Stimulated activated CD8-positive, alpha-beta memory T cell treated with anti-CD3 and anti-CD28 coated beads, Interleukin-12 subunit alpha, Interleukin-12 subunit beta, amount 100 ng/mL, for 24 hours (primary cell): ENCODE data around the gene ADAM12.

Experiments used
- DNase-seq: peaks from one replicate; pipeline ENCODE4 v3.0.0-alpha.2; 2020; ENCODE audit errors: extremely low read depth

The ADAM12 gene

DNA sequence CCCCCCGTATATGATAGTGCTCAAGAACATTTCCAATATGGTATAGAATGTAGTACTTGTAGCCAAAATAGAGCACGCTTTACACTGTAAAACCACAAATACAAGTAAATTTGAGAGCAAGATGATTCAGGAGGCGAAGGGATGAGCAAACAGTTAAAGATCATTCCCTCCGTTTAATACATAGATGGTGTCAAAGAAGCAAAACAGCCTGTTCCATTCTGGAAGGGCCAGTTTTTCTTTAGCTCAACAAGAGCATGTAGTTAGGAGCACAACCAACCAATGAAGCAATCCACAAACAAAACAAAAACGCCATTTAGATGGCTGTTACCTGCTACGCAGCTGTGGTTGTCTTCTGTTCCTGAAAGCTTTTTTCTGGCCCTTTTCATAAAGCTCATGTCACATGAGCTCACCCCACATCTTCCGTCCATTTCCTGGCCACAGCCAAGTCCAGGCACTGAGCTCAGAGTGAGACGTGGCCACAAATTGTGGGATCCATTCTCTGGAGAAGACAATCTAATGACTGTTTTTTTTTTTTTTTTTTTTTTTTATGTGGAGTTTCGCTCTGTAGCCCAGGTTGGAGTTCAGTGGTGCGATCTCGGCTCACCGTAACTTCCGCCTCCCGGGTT lies 306.3 kb downstream of the ADAM12 start:
- DNase-seq: no peak

DNA sequence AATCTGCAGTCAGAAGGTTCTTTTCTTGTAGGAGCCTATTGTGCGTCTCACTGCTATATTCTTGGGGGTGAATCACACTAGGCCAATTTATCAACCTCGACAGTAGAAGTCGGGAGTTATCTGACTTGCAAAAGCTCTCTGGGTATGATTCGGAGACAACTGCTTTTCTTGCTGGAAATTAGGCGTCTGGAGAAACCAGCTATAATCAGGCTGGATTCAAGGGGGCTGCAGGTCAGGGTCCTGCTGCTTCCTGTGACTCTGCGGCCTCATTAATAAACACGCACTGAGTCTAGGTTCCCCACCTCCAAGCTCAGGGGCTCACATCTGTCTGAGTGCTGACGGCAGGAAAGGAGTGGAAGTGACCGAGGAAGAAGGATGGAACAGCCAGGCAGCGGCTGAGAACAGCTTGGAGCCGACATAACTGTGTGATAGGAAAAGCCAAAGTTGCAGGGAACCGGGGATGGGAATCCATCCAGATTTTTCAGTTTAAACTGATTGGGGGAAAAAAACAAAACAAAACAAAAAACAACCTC lies 307.3 kb downstream of the ADAM12 start:
- DNase-seq: no peak

DNA sequence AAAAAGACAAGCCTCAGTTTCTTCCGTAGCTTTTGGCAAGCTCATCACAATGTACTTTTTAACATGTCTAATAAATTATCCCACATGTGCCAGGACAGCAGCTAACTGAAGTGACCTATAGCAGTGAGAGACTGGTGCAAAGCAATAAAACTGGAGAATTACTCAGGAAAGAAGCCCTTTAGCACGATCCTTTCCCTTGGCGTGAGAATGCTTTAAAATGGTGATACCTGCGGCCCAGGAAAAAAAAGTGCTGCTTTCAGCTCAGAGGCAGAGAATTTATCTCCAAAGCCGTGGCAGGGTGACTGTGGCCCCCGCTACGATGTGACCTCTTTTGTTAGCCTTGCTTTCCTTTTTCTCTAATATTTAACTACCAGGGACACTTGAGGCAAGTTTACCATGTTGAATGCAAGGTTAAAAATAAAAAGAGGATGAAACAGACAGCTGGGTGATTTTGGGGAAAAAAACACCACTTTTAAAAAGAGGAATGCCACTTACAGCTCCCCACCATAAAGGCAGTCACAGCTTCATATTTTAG lies 307.9 kb downstream of the ADAM12 start:
- DNase-seq: no peak

DNA sequence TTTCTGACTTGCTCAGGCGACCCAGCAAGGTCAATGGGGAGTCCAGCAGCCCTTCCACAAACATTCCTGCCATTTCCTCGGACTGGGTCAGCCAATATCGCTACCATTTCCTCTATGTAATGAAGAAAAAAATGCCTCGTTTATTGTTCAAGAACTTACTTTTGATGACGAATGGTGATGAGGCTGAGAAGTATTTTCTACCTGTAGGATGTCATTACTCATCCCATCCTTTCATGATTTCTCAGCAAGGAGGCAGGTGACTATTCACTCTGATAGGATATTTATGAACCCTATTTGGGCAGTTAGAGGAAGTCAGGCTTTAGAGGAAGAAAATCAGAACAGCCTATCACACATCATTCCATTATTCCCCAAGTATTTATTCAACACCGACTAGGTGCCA lies 313.3 kb downstream of the ADAM12 start:
- no peak for DNase-seq

DNA sequence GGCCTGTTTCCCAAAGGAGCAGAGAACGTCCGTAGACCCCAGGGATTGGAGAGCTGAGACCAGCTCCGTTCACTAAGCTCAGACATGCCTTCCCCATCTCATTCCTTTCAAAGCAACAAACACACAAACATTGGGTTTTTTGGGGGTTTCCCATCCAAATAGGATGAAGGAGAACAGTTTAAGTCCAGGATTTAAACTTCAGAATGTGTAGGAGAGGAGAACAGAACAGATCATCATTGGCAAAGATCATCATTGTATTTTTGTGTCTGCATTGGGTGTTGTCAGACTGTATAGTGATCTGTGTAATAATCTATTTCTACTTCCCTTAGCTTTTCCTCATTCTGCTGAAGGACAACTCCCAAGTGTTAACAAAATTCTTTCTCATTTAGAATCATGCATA lies 314.0 kb downstream of the ADAM12 start:
- no peak for DNase-seq

DNA sequence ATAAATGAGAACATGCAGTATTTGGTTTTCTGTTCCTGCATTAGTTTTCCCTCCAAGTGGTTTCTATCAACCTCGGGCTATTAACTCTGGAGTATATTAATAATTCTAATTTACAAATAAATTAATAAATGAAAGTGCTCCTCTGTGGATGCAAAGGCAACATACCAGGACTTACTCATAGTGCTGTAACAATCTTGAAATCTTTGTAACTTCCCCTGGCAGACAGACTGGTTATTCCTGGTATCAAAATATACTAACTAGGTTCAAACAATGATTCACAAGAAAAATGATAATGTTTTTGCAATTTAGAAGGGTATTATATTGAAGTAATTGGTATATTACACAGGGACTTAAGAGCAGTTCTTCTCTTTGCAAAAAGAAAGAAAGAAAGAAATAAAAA lies 314.7 kb downstream of the ADAM12 start:
- no peak for DNase-seq

DNA sequence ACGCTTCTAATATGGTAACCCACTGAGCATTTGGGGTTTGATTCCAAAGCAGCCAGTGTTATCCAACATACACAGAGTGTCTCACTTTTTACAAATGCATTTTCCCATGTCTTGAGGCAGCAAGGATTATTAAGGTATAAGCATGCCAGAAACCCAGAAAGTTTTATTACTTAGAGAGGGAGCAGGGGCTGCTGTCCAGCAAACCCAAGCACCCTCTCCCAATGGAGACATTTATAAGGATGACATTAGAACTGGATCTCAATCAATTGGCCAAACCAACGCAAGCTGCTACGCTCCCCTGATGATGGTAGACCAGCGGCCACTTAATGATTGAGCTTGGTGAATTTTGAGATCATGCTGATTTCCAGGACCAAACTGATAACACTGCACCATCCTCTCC lies 315.7 kb downstream of the ADAM12 start:
- no peak for DNase-seq

DNA sequence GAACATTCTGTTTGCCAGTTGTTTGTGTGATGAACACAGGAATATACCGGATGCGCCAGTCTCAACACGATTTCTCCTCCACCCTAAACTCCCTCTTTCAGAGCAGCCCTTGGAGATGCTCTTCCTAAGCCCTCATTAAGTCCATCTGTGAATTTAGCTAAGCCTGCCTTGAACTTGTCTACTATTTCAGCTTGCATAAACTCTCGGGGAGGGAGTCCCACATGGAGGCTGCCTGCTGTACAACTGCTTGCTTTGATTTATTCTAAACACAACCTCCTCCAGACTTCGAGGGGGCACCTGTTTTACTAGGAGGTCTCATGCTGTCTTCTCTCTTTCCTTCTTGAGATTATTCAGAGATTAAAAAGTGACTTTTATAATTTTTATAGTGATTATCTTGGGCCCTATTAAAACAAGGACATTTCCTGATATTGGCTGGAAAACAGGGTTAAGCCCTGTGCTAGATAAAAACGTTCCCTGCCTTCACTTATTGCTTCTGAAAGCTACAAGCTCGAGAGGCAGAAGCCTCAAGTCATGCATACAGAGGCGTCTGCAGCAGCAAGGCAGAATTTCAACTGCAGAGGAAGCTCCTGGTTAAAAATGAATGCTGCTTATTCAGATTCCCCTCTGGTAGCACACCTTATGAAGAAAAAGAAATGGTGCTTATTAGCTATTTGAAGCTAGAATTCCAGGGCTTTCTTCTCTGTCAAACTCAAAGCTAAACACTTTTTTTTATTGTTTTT lies 317.6 kb downstream of the ADAM12 start:
- DNase-seq: no peak

DNA sequence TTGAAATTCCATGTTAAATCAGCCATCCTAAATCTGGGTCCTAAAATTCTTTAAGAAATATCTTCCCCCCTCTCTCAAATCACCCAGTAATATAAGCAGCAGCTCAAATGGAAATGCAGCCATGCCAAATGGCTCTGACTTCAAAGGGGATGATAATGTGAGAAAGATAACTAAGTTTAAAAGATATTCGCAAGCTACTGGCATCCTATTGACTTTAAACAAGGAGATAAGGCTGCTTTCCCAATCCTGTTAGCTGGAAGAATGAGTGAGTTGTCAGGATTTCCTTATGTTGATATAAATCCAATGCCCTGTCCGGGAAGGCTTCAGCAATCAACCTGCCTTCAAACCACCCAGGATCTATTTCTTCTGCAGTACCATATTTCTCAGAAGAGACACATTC lies 320.0 kb downstream of the ADAM12 start:
- DNase-seq: no peak

DNA sequence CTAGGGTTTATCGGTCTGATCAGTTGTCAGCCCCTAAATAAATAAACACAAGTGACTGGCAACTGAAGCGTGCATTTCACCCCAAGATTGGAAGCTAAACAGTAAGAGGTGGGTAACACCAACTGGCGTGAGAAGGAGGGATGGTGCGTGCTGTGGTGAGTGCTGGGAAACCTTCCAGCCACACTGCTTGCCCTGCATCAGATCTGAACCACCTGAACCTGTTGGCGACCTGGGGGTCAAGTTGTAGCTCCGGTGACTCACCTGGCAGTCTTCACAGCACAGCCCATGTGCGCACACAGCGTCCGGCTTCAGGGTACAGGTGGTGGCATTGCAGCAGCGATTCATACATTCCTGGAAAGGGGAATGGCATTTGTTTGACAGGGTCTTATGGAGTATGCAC lies 321.8 kb downstream of the ADAM12 start:
- no peak for DNase-seq

DNA sequence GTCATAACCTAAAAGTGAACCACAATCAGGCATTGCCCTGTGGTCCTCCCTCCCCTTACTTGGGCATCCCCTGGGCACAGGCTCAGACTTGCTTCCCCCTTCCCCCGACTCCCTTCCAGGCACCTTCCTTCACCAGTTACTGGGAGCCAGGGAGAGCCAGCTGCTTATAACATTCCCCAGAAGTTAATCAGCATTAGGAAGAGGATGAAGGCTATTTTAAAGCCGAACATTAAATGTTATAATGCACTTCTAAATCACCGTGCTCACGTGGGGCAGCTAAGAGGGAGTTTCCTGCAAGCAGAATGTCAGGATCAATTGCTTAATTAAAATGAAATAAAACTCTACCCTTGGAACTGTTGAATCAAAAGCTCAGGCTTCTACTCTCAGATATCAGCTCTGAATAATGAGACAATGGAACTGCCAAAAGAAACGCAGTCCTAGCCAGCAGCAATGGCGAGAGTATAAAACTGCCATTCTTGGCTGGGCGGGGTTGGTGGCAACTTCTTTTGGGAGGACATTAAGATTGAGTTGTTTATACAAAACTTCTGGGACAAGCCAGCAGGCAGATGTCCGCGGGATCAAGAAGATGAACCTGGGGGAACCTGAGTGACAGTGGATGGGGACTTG lies 322.4 kb downstream of the ADAM12 start:
- DNase-seq: no peak

DNA sequence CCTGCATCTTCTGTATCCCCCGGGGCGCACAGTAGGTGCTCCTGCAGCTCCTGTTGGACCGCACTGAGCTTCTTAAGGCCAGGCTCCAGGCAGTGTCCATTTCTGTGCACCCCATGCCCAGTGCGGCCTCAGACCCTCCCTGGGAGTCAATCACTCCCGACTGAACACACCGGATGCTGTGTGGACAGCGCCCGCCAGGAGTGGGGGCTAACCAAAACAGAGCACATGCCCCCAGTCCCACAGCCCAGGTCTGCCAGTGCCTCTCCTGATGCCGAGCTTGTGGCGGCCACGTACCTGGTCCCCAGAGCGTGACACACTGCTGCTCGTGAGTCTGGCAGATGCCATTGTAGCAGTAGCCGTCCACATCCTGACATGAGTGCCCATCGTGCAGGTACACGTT lies 323.8 kb downstream of the ADAM12 start:
- DNase-seq: no peak

DNA sequence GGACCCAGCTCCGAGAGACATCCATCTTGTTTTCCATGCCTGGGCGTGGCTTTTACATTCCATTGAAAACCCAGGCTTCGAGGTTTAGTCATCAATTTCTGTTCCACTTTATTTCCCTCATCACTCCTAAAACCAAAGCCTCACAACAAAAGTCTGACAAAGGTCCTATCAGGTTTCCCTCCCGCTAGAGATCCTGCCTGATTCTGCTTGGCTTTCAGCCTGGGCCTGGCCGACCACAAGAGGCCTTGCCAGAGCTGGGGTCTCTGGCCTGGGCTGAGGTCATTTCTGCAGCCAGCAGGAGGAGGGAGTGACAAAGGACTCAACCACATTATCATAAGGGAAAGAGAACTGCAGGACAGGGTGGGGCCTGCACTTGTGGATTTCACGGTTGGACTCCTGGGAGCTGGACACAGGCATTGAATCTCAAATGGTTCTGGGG lies 324.9 kb downstream of the ADAM12 start:
- DNase-seq: no peak

DNA sequence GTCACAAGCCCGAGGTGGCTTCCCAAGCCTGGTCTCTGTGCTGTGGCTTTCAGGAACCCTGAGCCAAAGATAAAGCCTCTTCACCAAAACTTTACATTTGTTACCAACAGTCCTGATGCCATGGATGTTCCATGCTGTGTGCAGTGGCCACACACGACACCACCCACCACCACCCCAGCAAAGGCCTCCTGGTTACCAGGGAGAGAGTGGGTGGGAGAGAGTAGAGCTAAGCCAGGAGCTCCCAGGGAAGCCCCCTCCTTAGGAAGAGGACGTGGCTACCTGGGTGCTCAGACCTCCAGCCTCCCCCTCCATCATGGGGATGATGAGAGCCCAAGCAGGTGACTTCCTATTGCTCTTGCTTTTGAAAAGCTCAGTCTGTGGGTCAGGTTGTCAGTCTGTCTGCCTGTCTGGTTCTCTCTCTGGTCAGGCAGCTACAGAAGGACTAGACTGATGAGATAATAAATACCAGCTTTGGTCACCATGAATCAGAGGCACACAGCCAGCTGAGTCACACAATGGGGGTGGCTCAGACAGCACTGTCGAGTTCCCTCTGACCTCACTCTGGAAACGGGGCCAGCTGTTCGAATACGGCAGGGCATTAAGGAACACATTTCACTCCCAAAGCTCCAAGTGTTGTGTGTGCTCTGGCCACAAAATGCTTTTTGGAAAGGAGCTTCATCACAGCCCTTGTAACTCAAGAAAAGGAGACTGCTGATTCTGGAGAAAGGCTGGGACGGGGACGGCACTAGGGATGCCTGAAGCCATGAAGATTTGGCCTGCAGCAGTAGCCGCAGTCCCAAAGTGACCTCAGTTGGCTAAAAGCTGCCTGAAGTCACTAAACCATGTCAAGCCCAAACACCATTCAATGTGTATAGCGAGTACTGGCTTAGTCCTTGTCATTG lies 325.9 kb downstream of the ADAM12 start:
- DNase-seq: no peak

DNA sequence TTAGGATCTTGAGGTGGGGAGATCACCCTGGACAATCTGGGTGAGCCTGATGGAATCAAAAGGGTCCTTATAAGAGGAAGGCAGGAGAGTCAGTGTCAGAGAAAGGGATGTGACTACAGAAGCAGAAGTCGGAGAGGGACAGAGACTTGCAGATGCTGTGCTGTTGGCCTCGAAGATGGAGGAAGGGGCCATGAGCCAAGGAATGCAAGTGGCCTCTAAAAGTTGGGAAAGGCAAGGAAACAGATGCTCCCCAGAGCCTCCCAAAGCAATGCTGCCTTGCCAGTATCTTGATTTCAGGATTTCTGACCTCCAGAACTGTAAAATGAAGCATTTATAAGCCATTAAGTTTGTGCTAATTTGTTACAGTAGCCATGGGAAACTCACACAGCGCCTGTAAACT lies 326.8 kb downstream of the ADAM12 start:
- DNase-seq: no peak

DNA sequence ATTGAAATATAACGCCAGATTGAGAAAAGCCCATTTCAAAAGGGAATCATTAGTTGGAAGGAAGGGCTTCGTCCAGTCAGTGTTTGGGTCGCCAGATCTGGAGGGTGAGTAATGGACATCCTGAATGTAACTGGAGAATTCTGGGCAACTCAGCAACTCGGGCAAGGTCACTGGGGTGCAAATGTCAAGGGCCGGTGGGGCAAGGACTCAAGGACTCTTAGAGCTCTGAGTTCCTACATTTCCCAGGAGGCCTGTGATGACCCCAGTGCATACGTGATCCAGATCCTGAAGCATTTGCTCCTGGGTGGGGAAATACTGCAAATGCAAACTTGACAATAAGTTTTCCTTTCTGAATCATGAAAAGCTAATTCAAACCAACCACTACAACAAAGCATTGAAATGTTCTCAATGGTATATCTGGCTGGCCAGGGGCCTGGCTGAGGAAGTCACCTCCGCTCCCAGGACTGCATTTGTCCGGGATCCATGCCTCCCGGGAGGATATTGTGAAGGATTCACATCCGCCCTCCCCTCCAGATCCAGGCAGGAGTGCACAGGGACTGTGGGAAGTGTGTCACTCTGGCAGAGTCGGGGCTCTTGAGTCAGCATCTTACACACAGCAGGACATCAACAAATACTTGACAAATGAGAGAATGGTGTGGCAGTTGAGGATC lies 327.9 kb downstream of the ADAM12 start:
- DNase-seq: no peak

DNA sequence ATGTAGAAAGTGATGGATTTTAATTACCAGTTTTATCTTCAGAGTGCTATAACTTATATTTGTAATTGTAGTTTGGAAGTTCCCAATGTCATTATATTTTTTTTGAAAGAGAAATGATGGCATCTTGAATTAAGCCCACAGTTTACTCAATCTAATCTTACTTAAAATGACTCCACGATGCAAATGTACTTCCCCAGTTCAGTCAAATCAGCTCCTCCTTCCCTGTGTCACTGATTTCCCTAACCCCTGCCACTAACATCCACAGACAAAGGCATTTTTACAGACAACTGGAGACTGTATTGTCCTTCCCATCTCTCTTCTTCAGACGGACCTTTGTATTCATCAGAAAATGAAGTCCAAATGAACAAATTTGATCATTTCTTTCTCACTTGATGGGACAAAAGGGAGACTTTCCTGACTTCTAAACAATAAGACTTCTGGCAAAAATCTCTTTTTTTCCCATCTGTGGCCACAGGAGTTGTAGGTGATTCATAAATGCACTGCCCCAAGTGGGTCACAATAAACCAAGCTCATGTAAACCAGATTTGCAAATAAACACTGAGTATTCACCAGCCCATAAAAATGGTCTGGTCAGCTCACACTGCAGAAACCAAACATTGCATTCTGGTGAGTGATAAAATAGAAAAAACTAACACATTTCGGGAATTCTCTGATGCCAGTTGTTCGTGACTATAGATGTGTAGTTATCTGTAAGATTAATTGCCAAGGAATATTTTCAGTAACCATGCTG lies 329.0 kb downstream of the ADAM12 start:
- DNase-seq: no peak

DNA sequence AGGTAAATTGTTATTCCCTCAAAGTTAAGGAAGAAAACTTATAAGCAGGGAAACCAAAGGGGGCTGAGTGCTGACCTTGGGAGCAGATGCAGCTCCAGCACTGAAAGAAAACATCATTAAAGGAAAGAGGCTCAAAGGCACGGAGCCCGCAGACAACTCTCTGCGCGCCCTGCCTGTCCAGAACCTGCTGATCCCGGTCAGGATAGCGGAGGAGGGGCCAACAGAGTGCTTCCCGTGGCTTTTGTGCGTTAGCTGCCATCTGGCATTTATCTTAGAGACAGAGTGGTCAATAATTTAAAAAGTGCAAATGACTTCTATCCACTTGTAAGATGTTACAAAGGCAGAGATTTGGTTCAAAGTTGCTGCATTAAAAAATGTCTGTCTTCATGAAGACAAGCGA lies 329.8 kb downstream of the ADAM12 start:
- no peak for DNase-seq

DNA sequence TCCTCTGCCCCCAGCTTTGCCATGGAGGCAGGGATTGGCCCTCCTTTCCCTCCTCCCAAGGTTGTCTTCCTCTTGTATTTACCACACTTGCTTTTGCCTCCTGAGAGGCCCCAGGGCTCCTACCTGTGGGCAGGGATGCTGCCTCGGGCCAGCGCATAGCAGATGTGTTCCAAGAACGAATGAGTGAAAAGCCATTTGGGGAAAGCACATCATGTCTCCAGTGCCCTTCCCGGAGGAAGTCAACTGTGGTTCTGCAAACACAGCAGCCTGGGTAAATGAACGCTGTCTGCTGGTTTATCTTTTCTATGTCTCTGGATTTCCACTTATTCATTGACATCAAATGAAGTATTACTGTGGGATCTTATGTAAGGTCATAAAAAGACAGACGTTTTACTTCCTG lies 330.2 kb downstream of the ADAM12 start:
- DNase-seq: no peak

DNA sequence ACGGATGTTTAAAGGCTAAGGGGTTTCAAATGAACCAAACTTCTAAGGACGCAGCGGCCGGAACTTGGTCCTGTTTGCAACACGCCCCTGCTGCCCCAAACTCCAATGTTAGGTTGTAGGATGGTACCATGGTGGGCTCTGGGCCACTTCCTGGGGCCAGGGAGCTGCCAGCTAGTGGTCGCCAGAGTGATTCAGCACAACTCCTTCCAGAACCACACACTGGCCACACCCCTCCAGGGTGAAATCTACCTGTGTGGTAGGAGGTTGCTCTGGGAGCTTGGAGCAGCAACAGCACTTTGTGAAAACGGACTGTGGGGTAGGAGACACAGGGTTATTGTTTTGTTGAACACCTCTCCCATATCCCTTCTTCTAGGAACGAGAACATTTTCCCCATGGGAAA lies 330.8 kb downstream of the ADAM12 start:
- no peak for DNase-seq
